Keratinocyte (primary cell): ENCODE results near the gene GRIA1. TPM values are rescaled to one million over a fixed set of nuclear protein-coding genes. Genes with fewer than 3 reads are reported as not detected.
A peak's percentile ranks its signal among the peaks of the same experiment; 100 is the strongest.

Experiments used
- DNase-seq: peaks from one replicate; pipeline ENCODE4 v3.0.0-alpha.2; 2011; ENCODE audit warnings: low read depth, missing footprints, low spot score
- FAIRE-seq: peaks from 2 replicates; lab custom pipeline; 2011; peaks lifted over from hg19 to GRCh38; lab: Jason Lieb, UNC
- H2AFZ ChIP-seq: 2 replicates; pipeline ENCODE4 v1.6.0; 2012; ENCODE audit warnings: low read length, control low read depth, inconsistent platforms; ENCODE audit not compliant: control insufficient read depth
- H3K27ac ChIP-seq: 2 replicates; pipeline ENCODE4 v1.5.1; 2011; ENCODE audit warnings: low read length; ENCODE audit not compliant: control insufficient read depth, insufficient read depth
- H3K27me3 ChIP-seq: 3 replicates; pipeline ENCODE4 v1.6.0; 2011; ENCODE audit warnings: low read length; ENCODE audit not compliant: control insufficient read depth, insufficient read depth; ENCODE audit errors: extremely low read depth
- H3K36me3 ChIP-seq, 2 experiments: 2 replicates in 1 of 2; 3 replicates in 1 of 2; pipeline ENCODE4 v1.5.1; 2011; ENCODE audit warnings: low read length in 2 of 2, mild to moderate bottlenecking in 1 of 2; ENCODE audit not compliant: control insufficient read depth in 2 of 2, insufficient read depth in 2 of 2; ENCODE audit errors: extremely low read depth in 1 of 2
- H3K4me1 ChIP-seq: 3 replicates; pipeline ENCODE4 v1.5.1; 2011; ENCODE audit warnings: low read length; ENCODE audit not compliant: control insufficient read depth, insufficient read depth; ENCODE audit errors: extremely low read depth
- H3K4me2 ChIP-seq: 3 replicates; pipeline ENCODE4 v1.6.0; 2011; ENCODE audit warnings: low read depth, low read length; ENCODE audit not compliant: control insufficient read depth, insufficient read depth; ENCODE audit errors: extremely low read depth
- H3K4me3 ChIP-seq, 3 experiments: fragments of 200-600 bp in 1 of 3; sonication (generic) in 1 of 3; 2 replicates in 2 of 3; 3 replicates in 1 of 3; pipeline ENCODE4 v1.5.1; 2011 to 2016; ENCODE audit warnings: low read length in 3 of 3, mild to moderate bottlenecking in 3 of 3, control low read depth in 2 of 3, inconsistent platforms in 1 of 3, low read depth in 1 of 3, mixed read lengths in 1 of 3, mixed run types in 1 of 3, moderate library complexity in 1 of 3; ENCODE audit not compliant: control insufficient read depth in 2 of 3, insufficient read depth in 2 of 3; ENCODE audit errors: extremely low read depth in 1 of 3
- H3K79me2 ChIP-seq: 2 replicates; pipeline ENCODE4 v1.6.0; 2012; ENCODE audit warnings: low read length; ENCODE audit not compliant: control insufficient read depth, insufficient read depth
- H3K9ac ChIP-seq: 3 replicates; pipeline ENCODE4 v1.6.0; 2011; ENCODE audit warnings: low read length; ENCODE audit not compliant: control insufficient read depth, insufficient read depth; ENCODE audit errors: extremely low read depth
- H3K9me1 ChIP-seq: 3 replicates; pipeline ENCODE4 v1.6.0; 2011; ENCODE audit warnings: low read length; ENCODE audit not compliant: control insufficient read depth, insufficient read depth; ENCODE audit errors: extremely low read depth
- H3K9me3 ChIP-seq: 2 replicates; pipeline ENCODE4 v1.5.1; 2012; ENCODE audit warnings: low read depth, low read length; ENCODE audit not compliant: control insufficient read depth
- H4K20me1 ChIP-seq: 3 replicates; pipeline ENCODE4 v1.6.0; 2011; ENCODE audit warnings: low read length; ENCODE audit not compliant: control insufficient read depth, insufficient read depth; ENCODE audit errors: extremely low read depth
- EZH2 ChIP-seq: IDR thresholded peaks from one replicate; pipeline ENCODE4 v1.6.1; 2012; ENCODE audit warnings: inconsistent platforms, mild to moderate bottlenecking, low read length, moderate library complexity
- dilution Hi-C: fragments of 300-500 bp; cut with MboI; formaldehyde crosslinking; loops from one replicate; pipeline ENCODE4 v1.7.0; 2020; ENCODE audit warnings: low sequenced_read_pairs; ENCODE audit not compliant: extremely low pct_ligation_motif_present
- polyA plus RNA-seq, 5 experiments: library from polyadenylated mRNA; depleted of rRNA in 3 of 5; stranded (reverse) in 3 of 5; stranded (forward) in 1 of 5; unstranded in 1 of 5; fragments of >200 nt; gene quantifications; 1 replicate in 1 of 5; 2 replicates in 3 of 5; 3 replicates in 1 of 5; pipeline versions ENCODE4 v1.2.1 to v1.2.3, GENCODE V29; 2011 to 2012; ENCODE audit warnings: missing spikeins in 2 of 5, low read depth in 1 of 5, low replicate concordance in 1 of 5
- TF ChIP-seq, protein P1 (sequence below), 3 experiments: IDR thresholded peaks in 1 of 3; conservative IDR thresholded peaks in 1 of 3; optimal IDR thresholded peaks in 1 of 3; 2 replicates in 2 of 3; 3 replicates in 1 of 3; pipeline versions ENCODE3 to v1.5.1; 2011; ENCODE audit warnings: low read length in 3 of 3, mild to moderate bottlenecking in 3 of 3, moderate library complexity in 2 of 3, control low read depth in 1 of 3, inconsistent platforms in 1 of 3; ENCODE audit not compliant: insufficient read depth in 2 of 3; ENCODE audit errors: extremely low read depth in 1 of 3

GRIA1 gene
- polyA plus RNA-seq, 1 donor (not counting 4 experiments of a cell fraction or from before 2014, with no cell fraction given) = not detected

DNA sequence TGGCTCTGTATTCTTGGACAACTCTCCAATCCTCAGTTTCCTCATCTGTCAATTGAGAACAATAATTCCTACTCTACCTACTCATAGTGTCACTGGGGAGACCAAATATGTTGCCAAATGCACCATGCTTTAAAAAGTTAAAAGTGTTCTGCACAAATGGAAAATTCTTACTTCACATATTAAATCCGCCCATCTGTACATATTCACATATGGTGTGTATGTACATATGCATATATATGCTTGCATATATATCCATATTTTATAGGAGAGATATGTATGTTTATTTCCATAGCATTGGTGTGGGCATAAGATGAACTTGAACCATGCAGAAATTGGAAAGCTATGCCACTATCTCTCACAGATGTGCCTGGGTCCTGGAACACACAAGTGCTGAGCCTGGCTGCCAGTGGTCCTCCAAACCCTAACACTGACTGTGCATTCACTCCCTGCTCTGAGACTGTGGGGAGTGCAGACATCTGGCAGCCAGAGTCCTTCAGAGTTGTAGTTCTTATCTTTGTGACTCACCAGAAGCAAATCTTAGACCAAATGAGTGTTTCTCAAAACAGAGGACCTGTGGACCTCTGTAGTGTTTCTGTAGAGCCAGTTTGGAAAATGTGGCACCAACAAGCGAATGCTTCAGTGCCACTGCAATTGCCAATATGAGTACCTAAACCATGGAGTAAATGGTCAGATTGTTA lies 168.7 kb downstream of the GRIA1 start:
- peak; percentile 67 for FAIRE-seq
- no peak overlapping the region for H3K27ac ChIP-seq
- H3K9me3 ChIP-seq = no peaks in the 10 kb centered on the region

GRCh38 chr5:153660919-153661318 lies 170.4 kb downstream of the GRIA1 start:
- Histone ChIP-seq H3K4me1 (peaks cover 11% of the 10 kb centered on the region), H3K9me1 (no peaks in the 10 kb centered on the region), H4K20me1 (no peaks in the 10 kb centered on the region), H3K27me3 (no peaks in the 10 kb centered on the region), H3K4me2 (no peak overlapping the region), H3K9me3 (no peaks in the 10 kb centered on the region), H3K27ac (no peak overlapping the region), H3K4me3 (no peak overlapping the region), H3K79me2 (no peaks in the 10 kb centered on the region), H3K9ac (no peak overlapping the region), H3K36me3 (no peaks in the 10 kb centered on the region), H2AFZ (no peak overlapping the region)
- FAIRE-seq (no peak), DNase-seq (no peak)
- dilution Hi-C loops = no loop called here
- TF ChIP-seq, protein P1, sequence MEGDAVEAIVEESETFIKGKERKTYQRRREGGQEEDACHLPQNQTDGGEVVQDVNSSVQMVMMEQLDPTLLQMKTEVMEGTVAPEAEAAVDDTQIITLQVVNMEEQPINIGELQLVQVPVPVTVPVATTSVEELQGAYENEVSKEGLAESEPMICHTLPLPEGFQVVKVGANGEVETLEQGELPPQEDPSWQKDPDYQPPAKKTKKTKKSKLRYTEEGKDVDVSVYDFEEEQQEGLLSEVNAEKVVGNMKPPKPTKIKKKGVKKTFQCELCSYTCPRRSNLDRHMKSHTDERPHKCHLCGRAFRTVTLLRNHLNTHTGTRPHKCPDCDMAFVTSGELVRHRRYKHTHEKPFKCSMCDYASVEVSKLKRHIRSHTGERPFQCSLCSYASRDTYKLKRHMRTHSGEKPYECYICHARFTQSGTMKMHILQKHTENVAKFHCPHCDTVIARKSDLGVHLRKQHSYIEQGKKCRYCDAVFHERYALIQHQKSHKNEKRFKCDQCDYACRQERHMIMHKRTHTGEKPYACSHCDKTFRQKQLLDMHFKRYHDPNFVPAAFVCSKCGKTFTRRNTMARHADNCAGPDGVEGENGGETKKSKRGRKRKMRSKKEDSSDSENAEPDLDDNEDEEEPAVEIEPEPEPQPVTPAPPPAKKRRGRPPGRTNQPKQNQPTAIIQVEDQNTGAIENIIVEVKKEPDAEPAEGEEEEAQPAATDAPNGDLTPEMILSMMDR (optimal IDR thresholded peaks at IDR 0.05 in 1 of 3, IDR thresholded peaks at IDR 0.05 in 1 of 3, conservative IDR thresholded peaks at IDR 0.05 in 1 of 3; ENCODE audit: extremely low read depth in 1 of 3, insufficient read depth in 2 of 3, low read length in 3 of 3) = no peak
- no peak for TF ChIP-seq EZH2

More for the DNA sequence above, 168.7 kb downstream of the GRIA1 start:
- no peak overlapping the region for H2AFZ ChIP-seq
- no peaks in the 10 kb centered on the region for H3K27me3 ChIP-seq
- no peaks in the 10 kb centered on the region for H3K36me3 ChIP-seq
- no peak for DNase-seq
- H3K4me3 ChIP-seq = no peak overlapping the region
- TF ChIP-seq EZH2 = no peak
- TF ChIP-seq, protein P1 (optimal IDR thresholded peaks at IDR 0.05 in 1 of 3, IDR thresholded peaks at IDR 0.05 in 1 of 3, conservative IDR thresholded peaks at IDR 0.05 in 1 of 3; ENCODE audit: extremely low read depth in 1 of 3, insufficient read depth in 2 of 3, low read length in 3 of 3) = no peak
- dilution Hi-C loops = no loop called here
- no peak overlapping the region for H3K4me2 ChIP-seq
- H3K9me1 ChIP-seq = no peaks in the 10 kb centered on the region
- H3K9ac ChIP-seq = no peak overlapping the region
- no peaks in the 10 kb centered on the region for H4K20me1 ChIP-seq
- H3K4me1 ChIP-seq = peaks cover 11% of the 10 kb centered on the region
- H3K79me2 ChIP-seq = no peaks in the 10 kb centered on the region
